ENCODE results near the gene MEOX2.

- TF ChIP-seq POLR2A (IDR thresholded peaks at IDR 0.05) = no peak
- TF ChIP-seq CTCF (IDR thresholded peaks at IDR 0.05) = no peak
- TF ChIP-seq POLR2AphosphoS5 (IDR thresholded peaks at IDR 0.05) = no peak
Observed at GRCh38 chr7:15652776-15653290, 33.6 kb downstream of the MEOX2 start.
